H1 (cell line): ENCODE measurements around the gene FLVCR1. TPM values are rescaled to one million over a fixed set of nuclear protein-coding genes. Genes with fewer than 3 reads are reported as not detected.

Source experiments
- CTCF ChIA-PET: fragments of 300-600 bp; sonication (Branson Sonifier 250); formaldehyde crosslinking; loops from one replicate; lab custom pipeline; 2021; ENCODE audit not compliant: partially characterized antibody; lab: Charles Lee
- POLR2A ChIA-PET: fragments of 300-600 bp; sonication (Branson Sonifier 250); formaldehyde crosslinking; loops from one replicate; lab custom pipeline; 2021; ENCODE audit warnings: inconsistent platforms; ENCODE audit not compliant: partially characterized antibody; lab: Charles Lee
- DNase-seq, 2 experiments: peaks; one replicate each; pipeline versions ENCODE4 v3.0.0 to v3.0.0-alpha.2; 2010 to 2022; ENCODE audit warnings: low spot score in 2 of 2, low read depth in 1 of 2, mixed read lengths in 1 of 2
- FAIRE-seq: peaks from 2 replicates; lab custom pipeline; 2011; peaks lifted over from hg19 to GRCh38; lab: Jason Lieb, UNC
- H2AFZ ChIP-seq: 2 replicates; pipeline ENCODE4 v1.8.1; 2012; ENCODE audit warnings: low read length, inconsistent platforms
- H2AK5ac ChIP-seq: 2 replicates; pipeline ENCODE4 v1.6.1; 2013; ENCODE audit warnings: low read depth, low read length
- H2BK120ac ChIP-seq: replicated peaks from 2 replicates; pipeline ENCODE3; 2013; ENCODE audit warnings: low read depth, low read length, inconsistent platforms
- H2BK12ac ChIP-seq: 2 replicates; pipeline ENCODE4 v1.6.1; 2013; ENCODE audit warnings: low read depth, low read length
- H2BK15ac ChIP-seq: 2 replicates; pipeline ENCODE4 v1.6.1; 2013; ENCODE audit warnings: low read length
- H2BK20ac ChIP-seq: 2 replicates; pipeline ENCODE4 v1.6.1; 2013; ENCODE audit warnings: low read length
- H2BK5ac ChIP-seq: 2 replicates; pipeline ENCODE4 v1.6.1; 2013; ENCODE audit warnings: low read depth, low read length
- H3K14ac ChIP-seq: 2 replicates; pipeline ENCODE4 v1.6.1; 2013; ENCODE audit warnings: inconsistent platforms; ENCODE audit not compliant: insufficient read length
- H3K18ac ChIP-seq: 2 replicates; pipeline ENCODE4 v1.6.1; 2013; ENCODE audit warnings: low read length; ENCODE audit errors: extremely low read depth
- H3K23ac ChIP-seq: 2 replicates; pipeline ENCODE4 v1.6.1; 2013; ENCODE audit warnings: inconsistent platforms; ENCODE audit not compliant: insufficient read length
- H3K23me2 ChIP-seq: 2 replicates; pipeline ENCODE4 v1.6.1; 2013; ENCODE audit warnings: low read depth, low read length
- H3K27ac ChIP-seq: 2 replicates; pipeline ENCODE4 v1.6.1; 2011; ENCODE audit warnings: low read depth, low read length, inconsistent platforms
- H3K27me3 ChIP-seq, 4 experiments: replicated peaks in 1 of 4; 1 replicate in 1 of 4; 2 replicates in 3 of 4; pipeline versions ENCODE4 v1.6.1 to v1.8.1; 2011 to 2013; ENCODE audit warnings: low read length in 3 of 4, mild to moderate bottlenecking in 3 of 4, inconsistent platforms in 2 of 4, mixed read lengths in 2 of 4, moderate library complexity in 1 of 4; ENCODE audit not compliant: control insufficient read depth in 3 of 4, insufficient read depth in 3 of 4; ENCODE audit errors: extremely low read depth in 1 of 4
- H3K36me3 ChIP-seq, 4 experiments: 2 replicates each; pipeline versions ENCODE4 v1.6.1 to v1.8.1; 2011 to 2013; ENCODE audit warnings: mild to moderate bottlenecking in 4 of 4, low read length in 3 of 4, moderate library complexity in 2 of 4, control low read depth in 1 of 4, inconsistent platforms in 1 of 4; ENCODE audit not compliant: insufficient read depth in 4 of 4, control insufficient read depth in 2 of 4
- H3K4ac ChIP-seq: replicated peaks from 2 replicates; pipeline ENCODE3; 2013; ENCODE audit warnings: low read length, low read depth, mixed read lengths, inconsistent platforms; ENCODE audit not compliant: insufficient read length
- H3K4me1 ChIP-seq, 4 experiments: replicated peaks in 1 of 4; 1 replicate in 1 of 4; 2 replicates in 3 of 4; pipeline versions ENCODE4 v1.6.1 to v1.8.1; 2011 to 2013; ENCODE audit warnings: low read length in 3 of 4, inconsistent platforms in 2 of 4, mixed read lengths in 1 of 4; ENCODE audit not compliant: insufficient read depth in 4 of 4, control insufficient read depth in 3 of 4
- H3K4me2 ChIP-seq, 2 experiments: 2 replicates each; pipeline versions ENCODE4 v1.6.1 to v1.8.1; 2011 to 2013; ENCODE audit warnings: low read depth in 2 of 2, low read length in 2 of 2, control low read depth in 1 of 2, inconsistent platforms in 1 of 2, mild to moderate bottlenecking in 1 of 2; ENCODE audit not compliant: insufficient read depth in 1 of 2
- H3K4me3 ChIP-seq, 4 experiments: fragments of 200-600, 300-600 bp in 1 of 4; sonication (generic), shearing (Covaris generic), sonication (Bioruptor Twin) in 1 of 4; 2 replicates each; pipeline versions ENCODE4 v1.5.1 to v1.8.1; 2011 to 2016; ENCODE audit warnings: low read length in 4 of 4, low read depth in 3 of 4, control low read depth in 2 of 4, inconsistent platforms in 2 of 4, mild to moderate bottlenecking in 2 of 4, mixed read lengths in 1 of 4, moderate library complexity in 1 of 4; ENCODE audit not compliant: insufficient read depth in 2 of 4; ENCODE audit errors: extremely low read depth in 1 of 4
- H3K56ac ChIP-seq: replicated peaks from 2 replicates; pipeline ENCODE3; 2013; ENCODE audit warnings: low read depth, mild to moderate bottlenecking, mixed read lengths, low read length, inconsistent platforms; ENCODE audit not compliant: insufficient read length
- H3K79me1 ChIP-seq: 2 replicates; pipeline ENCODE4 v1.6.1; 2013; ENCODE audit warnings: low read depth, low read length, control low read depth
- H3K79me2 ChIP-seq, 2 experiments: 2 replicates each; pipeline versions ENCODE4 v1.6.1 to v1.8.1; 2012 to 2013; ENCODE audit warnings: low read length in 2 of 2, mild to moderate bottlenecking in 2 of 2, inconsistent platforms in 1 of 2; ENCODE audit not compliant: insufficient read depth in 2 of 2, control insufficient read depth in 1 of 2
- H3K9ac ChIP-seq, 4 experiments: replicated peaks in 1 of 4; 1 replicate in 1 of 4; 2 replicates in 3 of 4; pipeline versions ENCODE4 v1.6.1 to v1.8.1; 2011 to 2013; ENCODE audit warnings: low read depth in 3 of 4, low read length in 3 of 4, control low read depth in 2 of 4, mild to moderate bottlenecking in 2 of 4, moderate library complexity in 2 of 4, inconsistent platforms in 1 of 4; ENCODE audit errors: extremely low read depth in 1 of 4
- H3K9me3 ChIP-seq, 2 experiments: 2 replicates each; pipeline versions ENCODE4 v1.6.1 to v1.8.1; 2012 to 2013; ENCODE audit warnings: mild to moderate bottlenecking in 2 of 2, moderate library complexity in 2 of 2, control low read depth in 1 of 2, inconsistent platforms in 1 of 2, low read depth in 1 of 2, low read length in 1 of 2, mixed read lengths in 1 of 2; ENCODE audit not compliant: insufficient read depth in 2 of 2
- H4K20me1 ChIP-seq, 2 experiments: replicated peaks in 1 of 2; 2 replicates each; pipeline versions ENCODE3 to v1.8.1; 2011 to 2013; ENCODE audit warnings: inconsistent platforms in 2 of 2, low read length in 2 of 2, mild to moderate bottlenecking in 1 of 2; ENCODE audit not compliant: insufficient read depth in 2 of 2, control insufficient read depth in 1 of 2
- H4K5ac ChIP-seq: 2 replicates; pipeline ENCODE4 v1.6.1; 2013; ENCODE audit warnings: low read length, low read depth, mixed read lengths, inconsistent platforms; ENCODE audit not compliant: insufficient read length
- H4K8ac ChIP-seq: 2 replicates; pipeline ENCODE4 v1.8.0; 2013; ENCODE audit warnings: mild to moderate bottlenecking, moderate library complexity, low read length, inconsistent platforms; ENCODE audit not compliant: insufficient read depth; ENCODE audit errors: extremely low read depth
- H4K91ac ChIP-seq: replicated peaks from 2 replicates; pipeline ENCODE3; 2013; ENCODE audit warnings: low read length, mixed read lengths, inconsistent platforms; ENCODE audit not compliant: insufficient read length
- KDM5A ChIP-seq: fragments of 200-600 bp; IDR thresholded peaks from 2 replicates; pipeline ENCODE4 v1.7.1; 2012; ENCODE audit warnings: mild to moderate bottlenecking, low read length, inconsistent platforms, mixed read lengths
- WGBS, 2 experiments: shearing (Covaris generic) in 1 of 2; methylation state at CpG; one replicate each; pipeline versions ENCODE4 v1.1.6 to v1.1.7; 2013 to 2015; ENCODE audit warnings: low lambda C conversion rate in 2 of 2, mixed read lengths in 2 of 2, inconsistent platforms in 1 of 2, low coverage in 1 of 2, missing lambda C conversion rate in 1 of 2; ENCODE audit not compliant: insufficient replicate concordance in 2 of 2, insufficient coverage in 1 of 2, insufficient read length in 1 of 2; ENCODE audit errors: extremely low coverage in 1 of 2, missing lambda C conversion rate in 1 of 2; 5-methylcytosine and 5-hydroxymethylcytosine counted together
- polyA plus RNA-seq, 7 experiments: library from polyadenylated mRNA; depleted of rRNA in 3 of 7; stranded (reverse) in 5 of 7; unstranded in 2 of 7; fragments of >200 nt in 5 of 7; fragments of 200-250 nt in 2 of 7; gene quantifications; 1 replicate in 5 of 7; 2 replicates in 1 of 7; 4 replicates in 1 of 7; pipeline versions ENCODE4 v1.2.1 to v1.2.3, GENCODE V29; 2011 to 2013; ENCODE audit warnings: missing spikeins in 2 of 7, mixed read lengths in 2 of 7
- total RNA-seq: library from RNA; stranded (reverse); fragmentation: NEBNext Ultra II Directional; extraction: Animal tissue kit (Norgen Biotek cat#: 25700); gene quantifications from 2 replicates; pipeline ENCODE4 v1.2.1, GENCODE V29; 2021
- TF ChIP-seq, protein P1 (sequence below): IDR thresholded peaks from 2 replicates; pipeline ENCODE4 v1.6.1; 2012; ENCODE audit warnings: inconsistent platforms
- TF ChIP-seq, protein P2 (sequence below): IDR thresholded peaks from 2 replicates; pipeline ENCODE4 v1.6.1; 2012; ENCODE audit warnings: inconsistent platforms

Gene FLVCR1
- total and polyA plus RNA-seq, 2 of the 8 experiments (the other 6 are each of a cell fraction or from before 2014, with no cell fraction given), result 31.8 to 75.7 TPM

DNA sequence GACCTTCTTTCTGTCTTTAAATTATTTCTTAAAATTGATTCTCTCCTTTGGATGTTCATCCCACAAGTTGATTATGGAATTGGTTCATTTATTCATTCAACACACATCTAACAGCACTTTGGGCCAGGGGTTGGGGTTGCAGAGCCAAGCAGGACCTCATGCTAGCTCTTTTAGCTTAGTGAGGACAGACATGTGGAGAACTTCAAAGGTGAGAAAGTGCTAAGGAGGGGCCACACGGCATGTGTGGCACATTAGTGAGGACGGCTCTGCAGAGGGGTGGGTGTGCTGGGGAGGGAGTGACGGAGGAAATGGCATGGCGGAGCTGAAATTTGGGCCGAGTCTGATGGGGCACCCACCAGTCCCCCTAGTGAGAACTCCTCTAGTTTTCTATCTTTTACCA lies 59.8 kb downstream of the FLVCR1 start:
- H2BK15ac ChIP-seq, result no peak overlapping the region; the same call in 1 of the 2 replicates

More for the DNA sequence above, 59.8 kb downstream of the FLVCR1 start:
- no peaks in the 10 kb centered on the region for H3K9me3 ChIP-seq
- H3K14ac ChIP-seq, result no peak overlapping the region
- peaks cover 0 to 6% of the 10 kb centered on the region in 2 experiments; a peak in 2 of 4 replicates for H3K79me2 ChIP-seq
- no peak overlapping the region for H3K9ac ChIP-seq
- peaks cover 10 to 27% (median 20%) of the 10 kb centered on the region in 4 experiments for H3K4me1 ChIP-seq
- peak overlapping the region; percentile 94 for H3K4ac ChIP-seq
- peak overlapping the region; percentile 16; the same call in 1 of the 2 replicates for H2BK20ac ChIP-seq
- H4K5ac ChIP-seq, result peak overlapping the region; percentile 31
- H3K18ac ChIP-seq, result peak overlapping the region; percentile 7
- H3K23ac ChIP-seq, result no peak overlapping the region
- H2BK120ac ChIP-seq, result peak overlapping the region; percentile 19
- H3K27me3 ChIP-seq, result no peaks in the 10 kb centered on the region
- H3K23me2 ChIP-seq, result peaks cover 5% of the 10 kb centered on the region
- FAIRE-seq (no peak), DNase-seq (peak in 1 of 2 experiments; percentile 30)
- no peaks in the 10 kb centered on the region for H4K20me1 ChIP-seq
- no peak for TF ChIP-seq KDM5A
- TF ChIP-seq, protein P1, sequence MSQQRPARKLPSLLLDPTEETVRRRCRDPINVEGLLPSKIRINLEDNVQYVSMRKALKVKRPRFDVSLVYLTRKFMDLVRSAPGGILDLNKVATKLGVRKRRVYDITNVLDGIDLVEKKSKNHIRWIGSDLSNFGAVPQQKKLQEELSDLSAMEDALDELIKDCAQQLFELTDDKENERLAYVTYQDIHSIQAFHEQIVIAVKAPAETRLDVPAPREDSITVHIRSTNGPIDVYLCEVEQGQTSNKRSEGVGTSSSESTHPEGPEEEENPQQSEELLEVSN, result peak; percentile 71
- TF ChIP-seq, protein P2, sequence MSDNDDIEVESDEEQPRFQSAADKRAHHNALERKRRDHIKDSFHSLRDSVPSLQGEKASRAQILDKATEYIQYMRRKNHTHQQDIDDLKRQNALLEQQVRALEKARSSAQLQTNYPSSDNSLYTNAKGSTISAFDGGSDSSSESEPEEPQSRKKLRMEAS, result peak; percentile 65
- H3K27ac ChIP-seq, result no peak overlapping the region
- H3K36me3 ChIP-seq, result no peaks in the 10 kb centered on the region; a peak in 1 of 8 replicates
- no peak overlapping the region; a peak in 1 of 4 replicates for H3K4me2 ChIP-seq
- WGBS, 2 experiments, result 95% methylated on average over 5 of the region's 5 CpGs; no CpG with 5 or more reads in 1 of the 2 experiments
- H2BK12ac ChIP-seq, result peak overlapping the region; percentile 20; the same call in 1 of the 2 replicates
- no peak overlapping the region for H2AFZ ChIP-seq
- peak overlapping the region; percentile 98 for H4K91ac ChIP-seq
- peak overlapping the region; percentile 1; the same call in 1 of the 2 replicates for H2BK5ac ChIP-seq
- peak overlapping the region; percentile 41; the same call in 1 of the 2 replicates for H2AK5ac ChIP-seq
- CTCF ChIA-PET, result interaction anchor here (0.7 to 1.5 kb wide), 7 partner anchors 17 to 77 kb away, joined by 3 to 7 read pairs (median 3); no protein-coding TSS in a partner anchor
- no peak overlapping the region for H4K8ac ChIP-seq
- no peaks in the 10 kb centered on the region; the same call in 1 of the 2 replicates for H3K79me1 ChIP-seq
- no peak overlapping the region for H3K56ac ChIP-seq
- POLR2A ChIA-PET, result interaction anchor here (0.6 to 5.5 kb wide), 9 partner anchors 9 to 77 kb away, joined by 3 to 94 read pairs (median 6); no protein-coding TSS in a partner anchor
- H3K4me3 ChIP-seq, result no peak overlapping the region
